Measurements from ENCODE around the gene C1orf105.

The C1orf105 gene

DNA sequence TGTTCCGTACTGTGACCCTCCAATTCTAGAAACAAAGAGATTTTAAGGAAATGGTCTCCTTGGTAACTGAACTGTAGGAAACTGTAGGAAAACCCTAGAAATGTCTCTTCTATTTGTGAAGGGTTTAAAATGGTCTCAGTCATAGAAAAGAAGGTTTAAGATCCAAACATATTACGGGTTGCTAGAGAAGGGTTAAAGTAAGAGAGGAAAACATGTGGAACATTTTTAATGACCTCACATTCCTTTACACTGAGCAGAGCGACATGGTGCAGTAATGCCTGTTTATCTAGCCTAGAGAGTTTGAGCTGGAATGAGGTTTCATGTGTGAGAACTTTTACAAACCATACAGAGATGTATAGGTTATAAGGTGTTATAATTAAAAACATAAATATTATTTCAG lies 36.9 kb upstream of the C1orf105 start:
- in situ Hi-C loops (cut with HindIII; ENCODE audit: low pct_ligation_motif_present, low sequenced_read_pairs): no loop called here
- Histone ChIP-seq H3K4me3 (ENCODE audit: low read depth, low read length) (no peak overlapping the region), H3K36me3 (replicated peaks) (no peaks in the 10 kb centered on the region), H3K27me3 (replicated peaks) (no peaks in the 10 kb centered on the region), H3K27ac (peak overlapping the region; percentile 68)
- TF ChIP-seq, protein P1, sequence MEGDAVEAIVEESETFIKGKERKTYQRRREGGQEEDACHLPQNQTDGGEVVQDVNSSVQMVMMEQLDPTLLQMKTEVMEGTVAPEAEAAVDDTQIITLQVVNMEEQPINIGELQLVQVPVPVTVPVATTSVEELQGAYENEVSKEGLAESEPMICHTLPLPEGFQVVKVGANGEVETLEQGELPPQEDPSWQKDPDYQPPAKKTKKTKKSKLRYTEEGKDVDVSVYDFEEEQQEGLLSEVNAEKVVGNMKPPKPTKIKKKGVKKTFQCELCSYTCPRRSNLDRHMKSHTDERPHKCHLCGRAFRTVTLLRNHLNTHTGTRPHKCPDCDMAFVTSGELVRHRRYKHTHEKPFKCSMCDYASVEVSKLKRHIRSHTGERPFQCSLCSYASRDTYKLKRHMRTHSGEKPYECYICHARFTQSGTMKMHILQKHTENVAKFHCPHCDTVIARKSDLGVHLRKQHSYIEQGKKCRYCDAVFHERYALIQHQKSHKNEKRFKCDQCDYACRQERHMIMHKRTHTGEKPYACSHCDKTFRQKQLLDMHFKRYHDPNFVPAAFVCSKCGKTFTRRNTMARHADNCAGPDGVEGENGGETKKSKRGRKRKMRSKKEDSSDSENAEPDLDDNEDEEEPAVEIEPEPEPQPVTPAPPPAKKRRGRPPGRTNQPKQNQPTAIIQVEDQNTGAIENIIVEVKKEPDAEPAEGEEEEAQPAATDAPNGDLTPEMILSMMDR (IDR thresholded peaks at IDR 0.05; ENCODE audit: low read depth, low read length, missing control alignments): no peak
- peak; percentile 60 for DNase-seq

DNA sequence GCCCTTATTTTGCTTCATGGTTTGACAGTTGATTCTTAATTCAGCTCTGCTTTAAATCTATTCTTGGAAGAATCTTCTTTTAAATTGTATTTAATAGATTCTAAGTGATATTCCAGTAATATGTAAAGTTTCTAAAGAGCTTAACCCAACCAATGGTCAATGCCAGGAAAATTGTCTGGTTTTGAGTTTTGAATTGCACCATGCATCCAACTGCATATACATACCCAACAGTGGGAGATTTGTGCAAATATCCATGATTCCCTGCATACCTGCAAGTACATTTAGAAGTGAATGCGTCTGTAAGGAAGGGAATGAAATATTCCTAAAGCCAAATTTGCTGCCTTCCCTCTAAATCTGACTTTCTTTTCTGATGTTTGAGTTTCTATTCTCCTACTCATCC lies 35.8 kb upstream of the C1orf105 start:
- TF ChIP-seq, protein P1 (IDR thresholded peaks at IDR 0.05; ENCODE audit: low read depth, low read length, missing control alignments): no peak
- in situ Hi-C loops (cut with HindIII; ENCODE audit: low pct_ligation_motif_present, low sequenced_read_pairs): no loop called here

DNA sequence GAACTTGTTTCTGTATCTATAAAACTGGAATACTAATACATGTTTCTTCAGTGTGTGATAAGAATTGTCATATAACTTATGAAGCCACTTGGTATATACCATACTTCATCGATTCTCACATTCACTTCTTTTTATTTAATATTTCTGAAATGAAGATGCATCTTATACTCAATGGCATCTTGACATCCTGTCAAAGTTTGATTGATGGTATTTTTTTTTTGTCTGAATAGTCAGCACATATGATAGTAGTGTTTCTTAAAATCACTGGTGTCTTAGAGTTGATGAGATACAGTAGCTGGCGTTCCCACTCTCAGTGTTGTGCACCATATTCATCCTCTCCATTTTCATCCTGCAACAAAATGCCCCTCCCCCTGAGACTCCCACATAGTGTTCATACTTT lies 34.4 kb upstream of the C1orf105 start:
- Histone ChIP-seq H3K27ac (no peak overlapping the region), H3K36me3 (replicated peaks) (no peaks in the 10 kb centered on the region), H3K27me3 (replicated peaks) (no peaks in the 10 kb centered on the region), H3K4me3 (ENCODE audit: low read depth, low read length) (no peak overlapping the region)
- TF ChIP-seq, protein P1 (IDR thresholded peaks at IDR 0.05; ENCODE audit: low read depth, low read length, missing control alignments): no peak
- in situ Hi-C loops (cut with HindIII; ENCODE audit: low pct_ligation_motif_present, low sequenced_read_pairs): no loop called here
- no peak for DNase-seq

More for the DNA sequence above, 35.8 kb upstream of the C1orf105 start:
- no peak for DNase-seq
- Histone ChIP-seq H3K27ac (no peak overlapping the region), H3K27me3 (replicated peaks) (no peaks in the 10 kb centered on the region), H3K4me3 (ENCODE audit: low read depth, low read length) (no peak overlapping the region), H3K36me3 (replicated peaks) (no peaks in the 10 kb centered on the region)

DNA sequence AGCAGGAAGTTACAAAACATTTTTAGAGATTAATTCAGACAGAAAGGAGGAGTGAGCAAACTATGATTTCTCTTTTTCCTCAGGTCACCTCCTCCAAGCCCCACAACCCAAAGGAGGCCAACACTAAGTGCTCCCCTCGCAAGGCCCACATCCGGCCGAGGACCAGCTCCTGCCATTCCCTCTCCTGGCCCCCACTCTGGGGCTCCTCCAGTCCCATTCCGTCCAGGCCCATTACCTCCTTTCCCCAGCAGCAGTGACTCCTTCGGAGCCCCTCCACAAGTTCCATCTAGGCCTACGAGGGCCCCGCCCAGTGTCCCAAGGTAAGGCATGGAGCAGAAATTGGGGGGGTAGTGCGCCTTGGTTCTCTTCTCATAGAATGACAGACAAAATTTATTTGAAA lies 32.0 kb upstream of the C1orf105 start:
- DNase-seq: no peak
- Histone ChIP-seq H3K4me3 (ENCODE audit: low read depth, low read length) (no peak overlapping the region), H3K36me3 (replicated peaks) (no peaks in the 10 kb centered on the region), H3K27me3 (replicated peaks) (no peaks in the 10 kb centered on the region), H3K27ac (no peak overlapping the region)
- TF ChIP-seq, protein P1 (IDR thresholded peaks at IDR 0.05; ENCODE audit: low read depth, low read length, missing control alignments): no peak
- in situ Hi-C loops (cut with HindIII; ENCODE audit: low pct_ligation_motif_present, low sequenced_read_pairs): no loop called here

DNA sequence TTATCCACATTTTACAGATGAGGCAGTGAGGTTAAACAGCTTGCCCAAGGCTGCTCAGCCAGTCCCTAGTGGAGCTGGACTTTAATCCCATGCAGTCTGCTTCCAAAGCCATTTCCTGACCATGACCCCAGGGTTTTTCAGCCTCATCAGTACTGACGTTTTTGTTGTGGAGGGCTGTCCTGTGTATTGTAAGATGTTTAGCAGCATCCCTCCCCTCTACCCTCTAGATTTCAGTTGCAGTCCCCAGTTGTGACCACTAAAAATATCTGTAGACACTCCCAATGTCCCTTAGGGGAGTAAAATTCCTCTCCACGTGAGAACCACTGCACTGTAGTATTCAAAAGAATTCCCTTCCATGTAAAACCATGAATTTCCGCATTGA lies 30.2 kb upstream of the C1orf105 start:
- DNase-seq: no peak
- H3K36me3 ChIP-seq (replicated peaks): no peaks in the 10 kb centered on the region
- no peak overlapping the region for H3K27ac ChIP-seq
- in situ Hi-C loops (cut with HindIII; ENCODE audit: low pct_ligation_motif_present, low sequenced_read_pairs): no loop called here
- H3K27me3 ChIP-seq (replicated peaks): no peaks in the 10 kb centered on the region
- H3K4me3 ChIP-seq (ENCODE audit: low read depth, low read length): no peak overlapping the region
- TF ChIP-seq, protein P1 (IDR thresholded peaks at IDR 0.05; ENCODE audit: low read depth, low read length, missing control alignments): no peak

Data from brain microvascular endothelial cell (primary cell).